DND-41 (cell line): ENCODE measurements around the gene AKAP13.

ENCODE experiments used
- ATAC-seq: fragments of 200-7000 bp; cut with Tn5 transposase; 3 replicates; pipeline ENCODE4 v1.9.1; 2021; ENCODE audit warnings: low read depth; ENCODE audit not compliant: insufficient read depth
- DNase-seq: peaks from one replicate; pipeline ENCODE4 v3.0.0-alpha.2; 2020
- H2AFZ ChIP-seq: 2 replicates; pipeline ENCODE4 v1.6.0; 2012; ENCODE audit warnings: low read depth, low read length
- H3K27ac ChIP-seq: 2 replicates; pipeline ENCODE4 v1.5.1; 2012; ENCODE audit warnings: low read length, inconsistent platforms
- H3K27me3 ChIP-seq: fragments of 200-600 bp; sonication (generic); 2 replicates; pipeline ENCODE4 v1.6.0; 2012; ENCODE audit warnings: low read length, mild to moderate bottlenecking, inconsistent platforms; ENCODE audit not compliant: insufficient read depth, poor library complexity
- H3K36me3 ChIP-seq: 2 replicates; pipeline ENCODE4 v1.5.1; 2012; ENCODE audit warnings: low read length, inconsistent platforms; ENCODE audit not compliant: insufficient read depth
- H3K4me1 ChIP-seq: 2 replicates; pipeline ENCODE4 v1.5.1; 2012; ENCODE audit warnings: mild to moderate bottlenecking, low read length; ENCODE audit not compliant: insufficient read depth
- H3K4me2 ChIP-seq: 2 replicates; pipeline ENCODE4 v1.6.0; 2012; ENCODE audit warnings: mild to moderate bottlenecking, moderate library complexity, low read length, inconsistent platforms; ENCODE audit not compliant: insufficient read depth
- H3K4me3 ChIP-seq, 2 experiments: fragments of 200-600 bp in 1 of 2; shearing (Covaris generic) in 1 of 2; 2 replicates each; pipeline ENCODE4 v1.5.1; 2012 to 2016; ENCODE audit warnings: inconsistent platforms in 2 of 2, low read length in 2 of 2, mild to moderate bottlenecking in 2 of 2, low read depth in 1 of 2, moderate library complexity in 1 of 2
- H3K79me2 ChIP-seq: 2 replicates; pipeline ENCODE4 v1.6.0; 2012; ENCODE audit warnings: low read length, inconsistent platforms; ENCODE audit not compliant: insufficient read depth
- H3K9ac ChIP-seq: 2 replicates; pipeline ENCODE4 v1.6.0; 2012; ENCODE audit warnings: low read depth, mild to moderate bottlenecking, inconsistent platforms, low read length, moderate library complexity
- H3K9me3 ChIP-seq: 2 replicates; pipeline ENCODE4 v1.5.1; 2012; ENCODE audit warnings: low read length, moderate library complexity, mild to moderate bottlenecking, inconsistent platforms; ENCODE audit not compliant: insufficient read depth, severe bottlenecking
- H4K20me1 ChIP-seq: 2 replicates; pipeline ENCODE4 v1.6.0; 2012; ENCODE audit warnings: low read length; ENCODE audit not compliant: insufficient read depth
- CTCF ChIP-seq: IDR thresholded peaks from 2 replicates; pipeline ENCODE4 v1.5.1; 2012; ENCODE audit warnings: borderline replicate concordance, low read length, moderate library complexity, mild to moderate bottlenecking; ENCODE audit not compliant: poor library complexity, severe bottlenecking; ENCODE audit errors: extremely low read depth
- EZH2 ChIP-seq: IDR thresholded peaks from 3 replicates; pipeline ENCODE4 v1.6.1; 2012; ENCODE audit warnings: borderline replicate concordance, low read depth, mild to moderate bottlenecking, moderate library complexity, low read length, inconsistent platforms; ENCODE audit not compliant: severe bottlenecking

The AKAP13 gene

GRCh38 chr15:85445361-85445760, 65.0 kb downstream of the AKAP13 start:
- TF ChIP-seq CTCF (no peak), EZH2 (no peak)
- Histone ChIP-seq H3K4me3 (no peak overlapping the region), H3K4me2 (no peak overlapping the region), H3K9ac (no peak overlapping the region), H4K20me1 (peaks cover 7% of the 10 kb centered on the region; the same call in 1 of the 2 replicates), H3K27me3 (no peaks in the 10 kb centered on the region), H3K27ac (no peak overlapping the region), H3K36me3 (no peaks in the 10 kb centered on the region), H3K4me1 (no peaks in the 10 kb centered on the region), H2AFZ (no peak overlapping the region), H3K9me3 (peaks cover 3% of the 10 kb centered on the region), H3K79me2 (peaks cover 9% of the 10 kb centered on the region; the same call in 1 of the 2 replicates)
- ATAC-seq, result no peak
- DNase-seq, result no peak

- no peak for ATAC-seq
- H4K20me1 ChIP-seq, result peaks cover 2% of the 10 kb centered on the region; the same call in 1 of the 2 replicates
These were observed 70.8 kb downstream of the AKAP13 start for GRCh38 chr15:85451099-85451700.

GRCh38 chr15:85452436-85452835, 72.0 kb downstream of the AKAP13 start:
- Histone ChIP-seq H2AFZ (no peak overlapping the region), H3K79me2 (peaks cover 14% of the 10 kb centered on the region; the same call in 1 of the 2 replicates), H3K36me3 (no peaks in the 10 kb centered on the region), H3K9ac (no peak overlapping the region), H3K9me3 (peaks cover 8% of the 10 kb centered on the region), H4K20me1 (no peaks in the 10 kb centered on the region; the same call in 1 of the 2 replicates), H3K4me2 (no peak overlapping the region), H3K27me3 (no peaks in the 10 kb centered on the region), H3K27ac (no peak overlapping the region), H3K4me1 (no peaks in the 10 kb centered on the region), H3K4me3 (no peak overlapping the region)
- TF ChIP-seq EZH2 (no peak), CTCF (no peak)
- DNase-seq, result no peak
- no peak for ATAC-seq

More at GRCh38 chr15:85451099-85451700, 70.8 kb downstream of the AKAP13 start:
- Histone ChIP-seq H3K27me3 (no peaks in the 10 kb centered on the region), H3K9ac (no peak overlapping the region), H3K4me1 (no peaks in the 10 kb centered on the region), H3K36me3 (no peaks in the 10 kb centered on the region), H3K27ac (no peak overlapping the region), H3K9me3 (peaks cover 8% of the 10 kb centered on the region), H3K4me3 (no peak overlapping the region), H3K4me2 (no peak overlapping the region), H3K79me2 (peaks cover 14% of the 10 kb centered on the region; the same call in 1 of the 2 replicates), H2AFZ (no peak overlapping the region)
- no peak for TF ChIP-seq EZH2
- TF ChIP-seq CTCF, result no peak
- no peak for DNase-seq
